NCI-H526 (cell line): ENCODE results near the gene ALCAM.

Experiments
- DNase-seq, 2 experiments: peaks; one replicate each; lab custom pipeline; 2025; lab: John Stamatoyannopoulos, UW

The ALCAM gene

DNA sequence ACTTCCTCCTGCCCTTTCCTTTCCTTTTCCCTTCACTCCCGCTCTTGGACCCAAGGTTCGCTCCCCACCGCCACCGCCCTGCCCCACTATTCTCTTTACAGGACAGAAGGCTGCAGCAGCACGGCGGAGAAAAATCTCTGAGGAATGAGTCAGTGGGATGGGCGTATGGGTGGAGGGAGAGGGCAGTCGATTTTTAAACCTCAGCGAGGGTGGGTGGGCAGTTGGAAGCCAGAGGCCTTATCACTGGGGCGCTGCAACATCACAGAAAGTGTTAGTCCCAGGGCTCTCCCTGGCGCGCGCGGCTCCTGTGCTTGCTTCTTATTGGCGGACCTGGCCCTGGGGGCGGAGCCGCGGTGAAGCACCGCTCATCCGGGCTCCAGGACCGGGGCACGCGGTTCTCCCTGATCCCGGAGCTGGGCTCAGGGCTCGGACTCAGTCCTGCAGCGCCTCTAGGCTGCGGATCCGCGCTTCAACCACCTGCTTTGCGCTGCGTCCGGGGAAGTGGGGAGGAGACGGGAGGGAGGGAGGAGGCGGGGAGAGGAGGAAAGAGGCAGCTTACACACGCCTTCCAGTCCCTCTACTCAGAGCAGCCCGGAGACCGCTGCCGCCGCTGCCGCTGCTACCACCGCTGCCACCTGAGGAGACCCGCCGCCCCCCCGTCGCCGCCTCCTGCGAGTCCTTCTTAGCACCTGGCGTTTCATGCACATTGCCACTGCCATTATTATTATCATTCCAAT is at the start of gene ALCAM:
ALCAM (plus strand) TSS at position 584 of the 737 bp plus-strand sequence.
- peak; percentile 98 to 99 for DNase-seq

DNA sequence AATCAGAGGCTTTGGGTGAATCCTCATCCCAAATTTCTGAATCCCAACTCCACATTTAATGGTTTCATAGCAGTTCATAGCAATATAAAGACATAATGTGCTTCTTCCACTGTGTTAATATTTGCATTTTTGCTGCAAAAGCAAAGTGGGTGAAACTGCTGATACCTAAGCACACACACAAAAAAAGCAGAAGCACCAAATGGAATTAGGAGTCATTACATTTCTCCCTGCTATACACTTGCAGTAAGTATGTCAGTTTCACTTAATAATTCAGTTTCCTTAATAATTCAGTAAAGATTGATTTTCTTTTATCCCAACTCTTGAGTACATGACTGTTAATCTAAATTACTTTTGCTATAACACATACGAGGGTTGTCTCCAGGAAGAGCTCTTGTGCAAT is 48.9 kb upstream of the ALCAM start:
- DNase-seq, result no peak

DNA sequence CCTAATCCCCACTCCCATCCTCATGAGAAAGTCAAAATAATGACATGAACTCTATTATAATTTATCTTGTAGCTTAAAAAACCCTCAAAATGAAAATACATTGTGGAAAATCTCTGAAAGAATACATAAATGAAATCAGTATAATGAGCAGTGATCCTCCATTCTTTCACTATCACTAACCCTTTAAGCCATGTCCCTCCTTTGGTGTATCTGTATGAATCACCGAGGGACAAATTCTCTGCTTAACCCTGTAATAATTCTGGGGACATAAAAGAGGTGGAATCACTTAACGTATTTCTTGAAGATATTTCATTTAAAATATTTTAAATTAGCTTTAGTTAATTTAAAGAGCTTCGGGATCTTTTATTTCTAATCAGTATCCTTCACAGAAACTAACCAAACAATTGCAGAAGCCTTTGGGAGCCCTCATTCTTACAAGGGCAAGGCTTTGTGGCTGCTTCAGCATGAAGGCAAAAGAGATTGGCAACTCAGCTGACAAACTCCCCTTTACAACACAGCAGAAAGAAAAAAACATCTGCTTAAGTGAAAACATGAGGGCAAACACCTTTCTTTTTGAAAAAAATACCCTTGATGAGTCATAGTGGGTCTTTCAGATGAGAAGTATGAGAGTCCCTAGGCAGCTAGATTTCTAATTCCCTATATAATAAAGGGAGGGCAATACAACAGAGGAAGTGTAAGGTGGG is 44.0 kb upstream of the ALCAM start:
- no peak for DNase-seq

DNA sequence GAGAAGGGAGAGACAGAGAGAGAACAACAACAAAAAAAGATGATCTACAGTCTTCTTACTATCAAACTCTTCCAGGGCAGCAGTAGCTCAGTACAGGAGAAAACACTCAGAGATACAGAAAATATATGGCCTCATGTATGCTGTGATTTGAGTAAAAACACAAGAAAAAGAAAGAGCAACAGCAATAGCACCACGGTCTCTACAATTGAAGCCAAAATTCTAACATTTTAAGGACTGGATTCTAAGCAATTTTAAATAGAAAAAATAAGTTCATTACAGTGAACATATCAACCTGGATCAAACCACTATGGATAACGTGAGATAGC is 43.5 kb upstream of the ALCAM start:
- DNase-seq, result no peak

DNA sequence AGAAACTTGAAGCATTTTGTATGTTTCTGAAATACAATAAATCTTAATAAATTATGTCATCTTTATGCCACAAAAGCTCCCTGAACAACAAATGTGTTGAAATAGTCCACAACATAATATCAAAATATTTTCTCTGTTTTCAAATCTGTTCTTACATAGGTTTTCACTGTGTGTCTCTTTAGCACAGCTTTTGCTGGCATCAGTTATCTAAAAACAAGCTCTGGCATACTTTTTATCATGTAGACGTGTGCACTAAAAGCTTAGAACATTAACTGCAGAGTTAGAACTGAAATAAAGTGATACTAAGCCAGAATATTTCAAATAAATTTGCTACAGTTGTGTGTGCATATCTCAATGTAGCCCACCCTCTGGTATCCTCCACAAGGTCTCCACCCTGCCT is 41.8 kb upstream of the ALCAM start:
- DNase-seq, result no peak

DNA sequence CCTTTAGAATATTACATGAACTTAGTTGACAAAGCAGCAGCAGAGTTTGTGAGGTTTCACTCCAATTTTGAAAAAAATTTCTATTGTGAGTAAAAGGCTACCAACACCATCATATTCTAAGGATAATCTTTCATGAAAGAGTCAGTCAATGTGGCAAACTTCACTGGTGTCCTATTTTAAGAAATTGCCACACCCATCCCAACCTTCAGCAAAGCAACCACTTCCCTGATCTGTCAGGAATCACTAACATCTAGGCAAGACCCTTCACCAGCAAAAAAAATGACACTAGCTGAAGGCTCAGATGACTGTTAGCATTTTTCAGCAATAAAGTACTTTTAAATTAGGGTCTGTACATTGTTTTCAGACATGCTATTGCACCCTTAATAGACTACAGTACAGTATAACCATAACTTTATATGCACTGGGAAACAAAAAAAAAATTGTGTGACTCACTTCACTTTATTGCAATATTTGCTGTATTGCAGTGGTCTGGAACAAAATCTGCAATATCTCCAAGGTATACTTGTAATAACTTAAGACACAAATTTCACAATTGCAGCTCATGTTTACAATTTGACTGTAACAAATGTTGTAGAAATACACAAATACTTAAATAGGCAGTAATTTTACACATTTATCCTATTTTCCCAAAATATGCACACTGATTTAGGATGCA is 38.9 kb upstream of the ALCAM start:
- DNase-seq, result no peak

DNA sequence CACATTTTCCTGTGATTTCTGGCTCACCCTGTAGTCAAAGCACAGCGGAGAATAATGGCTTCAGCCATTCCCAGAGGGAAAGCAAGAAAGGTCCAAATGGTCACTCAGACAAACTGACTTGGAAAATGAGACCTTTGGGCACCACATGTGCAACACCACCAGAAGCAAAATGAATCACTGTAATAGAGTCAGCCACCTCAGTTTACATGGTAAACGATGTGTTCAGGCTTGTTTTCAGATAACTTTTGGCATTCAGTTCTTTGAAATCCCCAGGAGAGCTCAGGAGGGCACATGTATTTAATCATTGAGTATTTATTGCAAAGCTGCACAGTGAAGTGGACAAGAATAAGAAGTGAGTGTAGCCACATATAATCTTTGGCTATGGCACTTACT is 38.4 kb upstream of the ALCAM start:
- DNase-seq, result no peak

DNA sequence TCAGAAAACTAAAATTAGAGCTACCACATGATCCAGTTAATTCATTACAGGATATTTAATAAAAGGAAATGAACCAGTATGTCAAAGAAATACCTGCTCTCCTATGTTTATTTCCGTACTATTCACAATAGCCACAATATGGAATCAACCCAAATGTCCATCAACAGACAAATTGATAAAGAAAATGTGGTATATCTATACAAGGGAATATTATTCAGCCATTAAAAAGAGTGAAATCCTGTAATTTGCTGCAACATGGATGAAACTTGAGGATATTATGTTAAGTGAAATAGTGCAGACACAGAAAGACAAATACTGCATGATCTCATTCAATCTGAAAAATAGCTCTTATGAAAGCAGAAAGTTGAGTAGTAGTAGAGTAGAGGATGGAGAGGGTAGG is 33.7 kb upstream of the ALCAM start:
- DNase-seq, result no peak

DNA sequence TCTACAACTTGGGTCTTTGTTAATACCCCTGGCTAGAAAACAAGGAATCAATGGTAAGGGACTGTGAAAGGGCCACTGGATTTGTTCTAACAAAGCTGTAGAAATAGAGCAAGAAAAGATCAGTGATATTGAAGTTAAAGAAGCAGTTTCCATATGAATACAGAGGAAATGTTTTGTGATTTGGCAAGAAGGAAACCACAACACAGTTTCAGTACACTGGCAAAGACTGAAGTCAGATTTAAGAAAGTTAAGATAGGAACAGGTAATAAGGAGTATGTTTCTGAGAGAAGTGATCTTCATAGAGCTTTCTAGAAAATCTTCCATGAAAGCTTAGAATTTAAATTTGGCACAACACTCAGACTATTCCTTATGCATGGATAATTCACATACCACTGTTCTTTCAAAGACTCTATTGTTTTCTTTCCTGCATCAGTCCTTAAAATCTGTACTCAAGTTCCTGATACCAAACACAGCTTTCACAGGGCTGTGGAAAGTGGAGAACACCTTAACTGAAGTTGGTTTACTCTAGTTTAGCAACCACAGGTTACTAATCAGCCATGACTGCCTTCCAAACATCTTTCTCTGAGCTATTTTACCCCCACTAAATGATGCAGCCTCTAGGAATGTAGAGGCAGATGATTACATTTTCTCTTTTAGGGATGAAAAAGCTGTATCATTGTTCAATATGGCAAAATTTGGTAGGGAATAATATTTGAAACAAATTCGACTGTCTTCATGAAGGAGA is 32.4 kb upstream of the ALCAM start:
- no peak for DNase-seq

DNA sequence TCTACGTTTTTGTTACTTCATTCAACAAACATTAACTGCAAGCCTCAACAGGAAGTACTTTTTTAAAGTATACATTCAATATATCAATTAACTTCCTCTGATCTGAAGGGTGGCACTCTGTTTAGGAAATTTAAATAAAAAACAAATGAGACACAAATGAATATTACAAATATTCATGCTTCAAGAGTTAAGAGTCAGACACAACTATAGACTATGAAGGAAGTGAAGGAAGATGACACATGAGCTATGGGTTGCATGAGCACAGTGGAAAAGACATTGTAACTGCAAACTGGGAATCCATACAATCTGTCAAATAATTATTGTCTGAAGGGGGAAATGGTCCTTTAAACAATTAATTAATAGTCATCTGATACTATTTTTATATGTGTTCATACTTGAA is 26.8 kb upstream of the ALCAM start:
- peak; percentile 26 to 31 for DNase-seq

DNA sequence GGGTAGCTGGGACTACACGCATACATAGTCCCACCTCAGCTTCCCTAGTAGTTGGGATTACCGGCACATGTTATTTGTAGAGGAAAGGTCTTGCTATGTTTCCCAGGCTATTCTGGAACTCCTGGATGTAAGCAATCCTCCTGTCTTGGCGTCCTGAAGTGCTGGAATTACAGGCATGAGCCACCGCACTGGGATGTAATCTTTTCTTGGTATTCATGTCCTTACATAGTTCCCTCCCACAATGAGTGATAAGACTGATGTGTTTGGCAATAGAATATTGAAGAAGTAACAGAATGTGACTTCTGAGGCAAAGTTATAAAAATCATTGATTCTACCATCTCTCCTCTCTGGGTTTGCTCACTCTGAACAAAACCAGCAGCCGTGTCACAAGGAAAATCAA is 22.7 kb upstream of the ALCAM start:
- DNase-seq, result no peak

DNA sequence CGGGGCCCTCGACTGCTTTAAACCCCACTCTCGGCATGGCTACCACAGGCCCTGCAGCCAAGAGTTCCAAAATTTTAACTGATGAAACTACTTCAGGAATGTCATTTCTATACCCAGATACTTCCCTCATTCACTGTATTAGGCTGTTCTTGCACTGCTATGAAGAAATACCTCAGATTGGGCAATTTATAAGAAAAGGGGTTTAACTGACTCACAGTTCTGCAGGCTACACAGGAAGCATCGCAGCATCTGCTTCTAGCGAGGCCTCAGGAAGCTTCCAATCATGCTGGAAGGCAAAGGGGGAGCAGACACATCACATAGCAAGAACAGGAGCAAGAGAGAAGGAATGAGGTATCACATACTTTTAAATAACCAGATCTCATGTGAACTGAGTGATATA is 21.6 kb upstream of the ALCAM start:
- DNase-seq, result no peak

DNA sequence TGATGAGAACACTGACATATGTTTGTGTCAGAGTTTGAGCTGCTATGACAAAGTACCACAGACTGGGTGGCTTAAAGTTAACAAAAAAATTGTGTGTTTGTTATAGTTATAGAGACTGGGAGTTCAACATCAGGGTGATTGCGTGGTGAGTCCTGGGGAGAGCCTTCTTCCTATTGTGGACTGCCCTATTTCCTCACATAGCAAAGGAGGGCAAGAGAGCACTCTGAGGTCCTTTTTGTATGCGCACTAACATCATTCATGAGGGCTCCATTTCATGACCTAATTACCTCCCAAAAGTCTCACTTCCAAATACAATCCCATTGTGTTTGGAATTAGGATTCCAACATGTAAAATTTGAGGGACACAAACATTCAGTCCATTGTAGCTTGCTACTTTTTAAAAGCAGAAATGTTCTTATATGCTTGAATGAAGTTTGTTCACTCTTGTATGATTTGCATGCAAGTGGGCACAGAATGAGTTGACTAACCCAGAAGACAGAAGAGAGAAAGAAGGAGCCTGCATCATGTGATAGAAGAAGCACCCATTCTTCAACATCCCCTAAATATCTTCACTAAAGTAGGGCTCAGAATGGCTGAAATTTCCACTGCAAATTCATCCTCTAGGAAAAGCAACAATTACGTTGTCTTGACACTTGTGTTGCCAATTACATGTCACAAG is 18.9 kb upstream of the ALCAM start:
- DNase-seq, result no peak

DNA sequence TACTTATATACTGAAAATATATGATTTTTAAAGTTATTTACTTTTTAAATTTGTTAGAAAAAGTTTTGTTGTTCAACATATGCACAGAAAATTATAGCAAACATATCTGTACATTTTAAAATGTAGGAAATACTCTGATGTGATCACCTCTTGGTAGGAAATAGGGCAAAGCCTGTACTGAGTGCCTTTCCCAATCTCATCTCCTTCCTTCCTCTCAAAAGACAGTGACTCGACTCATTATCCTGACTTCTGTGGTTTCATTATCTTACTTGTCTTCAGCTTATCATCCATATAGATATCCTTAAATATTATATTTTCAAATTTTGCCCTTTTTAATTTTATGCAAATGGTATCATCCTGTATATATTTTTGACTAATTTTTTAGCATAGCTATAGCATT is 18.4 kb upstream of the ALCAM start:
- no peak for DNase-seq

DNA sequence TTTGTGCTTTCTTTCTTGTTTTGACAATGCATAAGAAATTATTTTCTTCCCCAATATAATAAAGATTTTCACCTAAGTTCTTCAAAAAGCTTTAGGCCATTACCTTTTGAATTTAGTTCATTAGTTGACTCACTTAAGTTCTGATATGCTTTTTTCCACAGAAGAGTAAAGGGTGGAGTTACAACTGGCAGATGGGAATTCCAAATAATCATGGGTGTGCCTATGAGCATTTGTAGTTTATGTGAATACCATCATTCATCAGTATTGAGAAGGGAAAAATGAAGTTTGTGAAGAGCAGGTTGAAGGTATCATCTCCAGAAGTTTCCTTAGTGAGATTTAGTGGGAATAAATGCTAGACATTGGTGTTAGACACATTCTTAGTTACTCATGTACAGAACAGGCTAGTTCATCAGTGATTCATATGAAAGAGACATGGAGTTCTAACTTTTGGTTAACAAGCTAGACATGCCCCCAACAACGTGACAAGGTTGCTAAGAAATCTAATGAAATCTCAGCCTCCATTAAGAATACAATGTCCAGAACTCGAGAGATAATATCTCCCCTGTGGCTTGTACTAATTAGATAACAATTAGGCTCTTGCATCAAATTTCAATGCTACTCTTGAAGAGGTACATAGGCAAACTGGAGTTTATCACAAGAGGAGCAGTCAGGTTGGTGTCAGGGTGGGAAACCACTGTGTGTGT is 16.9 kb upstream of the ALCAM start:
- DNase-seq, result no peak

DNA sequence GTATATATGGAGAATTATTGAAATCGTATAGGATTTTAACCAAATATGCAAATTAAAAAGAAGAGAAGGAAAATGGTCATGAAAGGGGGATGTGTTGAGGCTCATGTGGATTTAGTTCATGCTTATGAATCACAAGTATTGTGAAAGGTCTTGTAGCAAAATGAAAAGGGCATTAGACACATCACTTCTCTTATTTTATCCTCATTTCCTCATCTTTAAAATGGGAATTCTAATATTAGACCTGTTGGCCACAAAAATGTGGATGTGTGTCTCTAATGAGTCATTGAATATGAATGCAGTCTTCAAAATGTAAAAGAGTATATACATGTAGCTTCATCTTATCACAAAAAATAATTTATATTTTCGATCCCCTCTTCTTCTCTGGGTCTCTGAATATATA is 14.9 kb upstream of the ALCAM start:
- DNase-seq, result no peak

DNA sequence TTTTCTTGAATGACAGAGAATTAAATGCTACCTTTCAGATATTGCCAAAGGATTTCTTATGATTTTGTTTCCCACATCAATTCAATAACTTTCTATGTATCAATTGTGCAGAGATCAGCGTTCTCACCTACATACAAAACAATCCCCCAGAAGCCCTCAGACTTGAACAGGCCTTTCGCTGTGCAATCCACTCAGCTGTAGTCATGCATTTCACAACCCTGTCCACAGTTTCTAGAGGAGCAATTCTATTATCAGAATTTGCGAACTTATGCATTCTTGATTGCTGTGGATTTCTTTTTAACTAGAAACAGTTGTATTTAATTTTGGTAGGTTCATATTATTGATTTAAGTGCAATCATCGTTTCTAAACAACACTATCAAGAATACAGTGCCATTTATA is 13.7 kb upstream of the ALCAM start:
- DNase-seq, result no peak

DNA sequence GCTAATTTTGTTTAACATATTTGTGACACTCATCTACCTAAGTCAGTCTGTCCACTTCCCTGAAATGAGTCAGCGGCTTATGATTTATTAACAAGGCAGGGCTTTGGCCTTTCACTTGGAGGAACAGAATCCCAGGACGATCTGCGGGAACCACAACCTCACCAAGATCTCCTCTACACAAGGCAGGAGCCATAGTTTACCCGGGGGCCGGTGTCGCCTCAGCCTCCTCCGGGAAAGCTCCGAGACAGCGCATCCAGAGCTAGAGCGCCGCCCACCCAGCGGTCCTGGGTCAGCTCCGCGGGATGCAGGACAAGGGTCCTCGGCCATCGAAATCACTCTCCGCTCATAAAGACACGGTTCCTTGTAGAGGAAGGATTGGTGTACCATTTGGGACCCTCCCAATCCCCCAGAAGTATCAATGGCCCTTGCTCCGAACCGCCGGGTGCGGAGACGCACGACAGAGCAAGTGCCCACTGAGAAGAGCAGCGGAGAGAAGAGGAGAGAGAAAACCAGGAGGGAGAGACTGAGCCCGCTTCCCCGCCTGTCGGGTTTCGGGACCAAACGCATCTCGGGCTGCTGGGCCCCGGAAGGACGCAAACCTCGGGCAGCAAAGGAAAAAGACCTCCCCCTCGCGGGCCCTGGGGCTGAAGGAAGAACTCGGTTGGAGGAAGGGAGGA is 13.1 kb upstream of the ALCAM start:
- no peak for DNase-seq

DNA sequence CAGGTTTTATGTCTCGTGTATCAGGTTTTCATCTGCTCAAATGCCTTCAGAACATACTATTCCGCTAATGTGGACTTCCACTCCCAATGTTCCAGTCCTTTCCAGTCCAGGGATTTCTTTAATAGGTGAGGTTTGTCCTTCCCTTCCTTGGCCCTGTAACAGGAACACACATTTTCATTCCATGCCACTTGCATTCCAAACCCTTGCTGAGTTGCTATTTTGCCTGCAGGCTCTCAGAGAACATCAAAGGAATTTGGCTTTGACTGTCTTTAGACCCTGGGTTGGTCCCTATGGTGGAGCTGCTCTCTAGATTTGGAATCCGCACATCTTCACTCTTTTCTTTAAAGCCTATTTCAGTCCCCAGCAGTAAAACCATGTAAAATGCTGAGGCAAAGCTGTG is 12.3 kb upstream of the ALCAM start:
- DNase-seq, result no peak

DNA sequence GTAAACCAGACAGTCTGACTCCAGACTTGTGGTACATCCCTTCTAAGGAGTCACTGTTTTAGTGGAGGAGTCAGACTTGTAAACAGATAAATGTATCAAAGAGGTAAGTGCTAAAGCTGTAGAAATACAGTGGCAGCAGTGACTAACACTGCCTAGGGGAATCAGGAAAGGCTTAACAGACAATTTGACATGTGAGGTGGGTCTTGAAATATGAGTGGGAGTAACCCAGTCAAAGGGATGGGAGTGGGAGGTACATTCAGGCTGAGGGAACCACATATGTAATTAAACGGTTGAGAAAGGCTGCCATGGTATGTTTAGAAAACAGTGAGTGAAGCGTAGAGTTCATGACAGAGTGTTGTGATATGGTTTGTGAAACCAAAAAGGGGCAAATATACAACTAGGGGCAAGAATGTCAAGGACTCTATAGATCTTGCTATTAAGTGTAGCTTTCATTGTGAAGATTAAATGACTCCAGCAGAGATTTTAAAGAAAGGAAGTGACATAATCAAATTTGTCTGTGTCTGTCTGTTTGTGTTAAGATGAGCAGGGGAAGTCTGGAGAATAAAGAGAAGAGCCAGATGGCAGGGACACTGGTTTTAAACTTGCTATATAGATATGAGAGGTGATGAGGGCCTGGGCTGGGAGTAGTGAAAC is 11.2 kb upstream of the ALCAM start:
- no peak for DNase-seq
